Measurements from ENCODE around the gene LRP5.

DNA sequence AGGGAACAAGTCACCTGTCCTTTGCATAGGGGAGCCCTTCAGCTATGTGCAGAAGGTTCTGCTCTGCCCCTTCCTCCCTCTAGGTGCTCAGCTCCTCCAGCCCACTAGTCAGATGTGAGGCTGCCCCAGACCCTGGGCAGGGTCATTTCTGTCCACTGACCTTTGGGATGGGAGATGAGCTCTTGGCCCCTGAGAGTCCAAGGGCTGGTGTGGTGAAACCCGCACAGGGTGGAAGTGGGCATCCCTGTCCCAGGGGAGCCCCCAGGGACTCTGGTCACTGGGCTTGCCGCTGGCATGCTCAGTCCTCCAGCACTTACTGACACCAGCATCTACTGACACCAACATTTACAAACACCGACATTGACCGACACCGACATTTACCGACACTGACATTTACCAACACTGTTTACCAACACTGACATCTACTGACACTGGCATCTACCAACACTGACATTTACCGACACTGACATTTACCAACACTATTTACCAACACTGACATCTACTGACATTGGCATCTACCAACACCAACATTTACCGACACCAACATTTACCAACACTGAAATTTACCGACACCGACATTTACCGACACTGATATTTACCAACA lies 76.3 kb downstream of the LRP5 start:
- TF ChIP-seq EZH2 (IDR thresholded peaks at IDR 0.05; ENCODE audit: low read length), result no peak
- TF ChIP-seq, protein P1, sequence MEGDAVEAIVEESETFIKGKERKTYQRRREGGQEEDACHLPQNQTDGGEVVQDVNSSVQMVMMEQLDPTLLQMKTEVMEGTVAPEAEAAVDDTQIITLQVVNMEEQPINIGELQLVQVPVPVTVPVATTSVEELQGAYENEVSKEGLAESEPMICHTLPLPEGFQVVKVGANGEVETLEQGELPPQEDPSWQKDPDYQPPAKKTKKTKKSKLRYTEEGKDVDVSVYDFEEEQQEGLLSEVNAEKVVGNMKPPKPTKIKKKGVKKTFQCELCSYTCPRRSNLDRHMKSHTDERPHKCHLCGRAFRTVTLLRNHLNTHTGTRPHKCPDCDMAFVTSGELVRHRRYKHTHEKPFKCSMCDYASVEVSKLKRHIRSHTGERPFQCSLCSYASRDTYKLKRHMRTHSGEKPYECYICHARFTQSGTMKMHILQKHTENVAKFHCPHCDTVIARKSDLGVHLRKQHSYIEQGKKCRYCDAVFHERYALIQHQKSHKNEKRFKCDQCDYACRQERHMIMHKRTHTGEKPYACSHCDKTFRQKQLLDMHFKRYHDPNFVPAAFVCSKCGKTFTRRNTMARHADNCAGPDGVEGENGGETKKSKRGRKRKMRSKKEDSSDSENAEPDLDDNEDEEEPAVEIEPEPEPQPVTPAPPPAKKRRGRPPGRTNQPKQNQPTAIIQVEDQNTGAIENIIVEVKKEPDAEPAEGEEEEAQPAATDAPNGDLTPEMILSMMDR (optimal IDR thresholded peaks at IDR 0.05 in 1 of 3, IDR thresholded peaks at IDR 0.05 in 1 of 3, conservative IDR thresholded peaks at IDR 0.05 in 1 of 3; ENCODE audit: extremely low read depth in 1 of 3, insufficient read depth in 2 of 3, low read length in 3 of 3), result no peak

All from keratinocyte (primary cell).